GM10266 (cell line): Measurements from ENCODE around the gene CNTNAP4.

Experiments
- DNase-seq: peaks from one replicate; pipeline ENCODE4 v3.0.0; 2012; ENCODE audit errors: extremely low spot score
- TF ChIP-seq, protein P1 (sequence below): IDR thresholded peaks from 2 replicates; pipeline ENCODE4 v1.5.1; 2012; ENCODE audit warnings: mild to moderate bottlenecking, low read depth; ENCODE audit not compliant: control insufficient read depth, insufficient read depth; ENCODE audit errors: missing control alignments

The CNTNAP4 gene

DNA sequence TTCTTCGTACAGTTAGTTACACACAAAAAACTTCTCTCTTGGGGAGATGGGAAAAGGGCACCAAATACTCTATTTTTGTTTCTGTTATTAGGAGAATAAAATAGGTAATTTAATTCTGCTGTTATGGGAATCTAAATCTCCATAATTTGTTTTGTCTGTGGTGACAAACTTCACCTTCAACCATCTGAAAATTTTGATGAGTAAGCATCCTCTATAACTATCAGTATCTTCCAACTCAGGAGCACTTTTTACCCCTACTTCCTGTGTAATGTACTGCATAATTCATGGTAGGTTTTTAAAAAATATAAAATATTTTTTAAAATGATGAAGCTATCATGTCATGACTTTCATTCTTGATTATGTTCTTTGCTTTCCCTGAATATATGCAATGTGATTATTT, 33.6 kb upstream of the CNTNAP4 start:
- TF ChIP-seq, protein P1, sequence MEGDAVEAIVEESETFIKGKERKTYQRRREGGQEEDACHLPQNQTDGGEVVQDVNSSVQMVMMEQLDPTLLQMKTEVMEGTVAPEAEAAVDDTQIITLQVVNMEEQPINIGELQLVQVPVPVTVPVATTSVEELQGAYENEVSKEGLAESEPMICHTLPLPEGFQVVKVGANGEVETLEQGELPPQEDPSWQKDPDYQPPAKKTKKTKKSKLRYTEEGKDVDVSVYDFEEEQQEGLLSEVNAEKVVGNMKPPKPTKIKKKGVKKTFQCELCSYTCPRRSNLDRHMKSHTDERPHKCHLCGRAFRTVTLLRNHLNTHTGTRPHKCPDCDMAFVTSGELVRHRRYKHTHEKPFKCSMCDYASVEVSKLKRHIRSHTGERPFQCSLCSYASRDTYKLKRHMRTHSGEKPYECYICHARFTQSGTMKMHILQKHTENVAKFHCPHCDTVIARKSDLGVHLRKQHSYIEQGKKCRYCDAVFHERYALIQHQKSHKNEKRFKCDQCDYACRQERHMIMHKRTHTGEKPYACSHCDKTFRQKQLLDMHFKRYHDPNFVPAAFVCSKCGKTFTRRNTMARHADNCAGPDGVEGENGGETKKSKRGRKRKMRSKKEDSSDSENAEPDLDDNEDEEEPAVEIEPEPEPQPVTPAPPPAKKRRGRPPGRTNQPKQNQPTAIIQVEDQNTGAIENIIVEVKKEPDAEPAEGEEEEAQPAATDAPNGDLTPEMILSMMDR: no peak
- DNase-seq: no peak

DNA sequence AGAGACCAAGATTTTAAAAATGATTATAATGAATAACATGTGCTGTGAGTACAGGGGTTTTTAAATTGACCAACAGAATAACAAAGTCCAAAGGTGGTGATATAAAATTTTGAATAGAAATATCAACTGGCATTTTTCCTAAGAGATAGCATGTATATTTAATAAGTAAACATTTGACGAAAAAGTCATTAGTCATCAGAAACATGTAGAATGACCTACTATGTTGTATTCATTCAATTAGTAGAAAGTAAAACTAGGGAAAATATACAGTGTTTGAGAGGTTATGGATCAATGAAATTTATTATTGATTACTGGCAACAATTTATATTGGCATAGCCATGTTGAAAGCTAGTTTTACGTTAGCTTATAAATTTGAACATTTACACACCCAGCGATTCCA, 30.6 kb upstream of the CNTNAP4 start:
- TF ChIP-seq, protein P1: no peak
- DNase-seq: no peak

GRCh38 chr16:76265434-76266045, 11.7 kb upstream of the CNTNAP4 start:
- DNase-seq: peak; percentile 18
- TF ChIP-seq, protein P1: peak; percentile 51

DNA sequence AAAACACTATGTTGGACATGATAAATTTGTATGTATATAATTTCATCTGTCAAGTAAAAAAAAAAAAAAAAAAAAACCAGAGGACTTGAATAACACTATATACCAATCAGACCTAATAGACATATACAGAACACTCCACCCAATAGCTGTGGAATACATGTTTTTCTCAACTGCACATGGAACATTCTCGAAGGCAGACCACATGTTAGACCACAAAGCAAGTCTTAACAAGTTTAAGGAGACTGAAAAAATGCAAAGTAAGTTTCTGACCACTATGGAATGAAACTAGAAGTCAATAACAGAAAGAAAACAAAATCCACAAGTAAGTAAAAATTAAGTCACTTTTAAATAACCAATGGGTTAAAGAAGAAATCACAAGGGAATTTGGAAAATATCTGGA, 8.4 kb upstream of the CNTNAP4 start:
- TF ChIP-seq, protein P1: no peak
- no peak for DNase-seq

- TF ChIP-seq, protein P1: no peak
- no peak for DNase-seq
These were observed 344 bp downstream of the CNTNAP4 start for GRCh38 chr16:76277460-76278030.

DNA sequence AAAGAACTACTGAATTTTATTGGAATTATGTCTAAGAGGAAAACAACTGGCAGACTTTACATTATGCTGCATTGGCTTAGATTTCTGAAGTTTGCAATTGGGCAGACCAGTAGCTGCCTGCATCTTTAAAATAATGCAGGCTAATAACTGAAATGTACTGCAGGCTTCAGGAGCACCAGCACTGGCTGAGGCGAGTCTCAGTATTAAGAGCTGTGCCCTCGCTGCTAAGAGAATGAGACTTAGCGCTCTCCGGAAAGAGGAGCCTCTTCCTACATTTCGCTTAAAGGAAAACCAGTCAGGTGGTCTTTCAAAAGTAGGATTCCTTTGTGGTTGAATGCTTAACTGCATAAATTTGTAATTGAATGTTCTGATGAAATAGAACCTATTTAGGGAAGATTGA, 885 bp downstream of the CNTNAP4 start:
- TF ChIP-seq, protein P1: no peak

GRCh38 chr16:76278980-76279379, 1.8 kb downstream of the CNTNAP4 start:
- DNase-seq: no peak
- TF ChIP-seq, protein P1: peak; percentile 17

More for the DNA sequence above, 885 bp downstream of the CNTNAP4 start:
- no peak for DNase-seq
